ENCODE data around the gene CLNK.

Gene CLNK

DNA sequence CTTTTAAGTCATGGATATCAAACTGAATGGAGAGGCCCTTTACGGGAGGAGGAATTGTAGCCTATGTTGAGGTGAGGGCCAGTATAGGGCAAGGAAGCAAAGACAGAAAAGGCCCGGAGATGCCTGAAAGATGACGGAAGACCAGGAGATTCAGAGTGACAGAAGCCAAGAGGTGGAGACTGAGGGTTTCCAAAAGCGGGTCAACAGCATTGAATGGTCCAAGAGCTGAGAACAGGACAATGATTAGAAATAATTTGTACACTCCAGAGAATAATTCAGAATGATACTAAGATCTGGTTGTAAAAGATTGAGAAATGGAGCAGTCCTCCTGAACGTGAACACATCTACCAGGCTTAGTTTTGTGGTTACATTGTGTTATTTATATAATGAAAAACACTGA is 181.9 kb downstream of the CLNK start:
- DNase-seq: no peak

GRCh38 chr4:10500776-10501175 is 183.8 kb downstream of the CLNK start:
- no peak for DNase-seq

DNA sequence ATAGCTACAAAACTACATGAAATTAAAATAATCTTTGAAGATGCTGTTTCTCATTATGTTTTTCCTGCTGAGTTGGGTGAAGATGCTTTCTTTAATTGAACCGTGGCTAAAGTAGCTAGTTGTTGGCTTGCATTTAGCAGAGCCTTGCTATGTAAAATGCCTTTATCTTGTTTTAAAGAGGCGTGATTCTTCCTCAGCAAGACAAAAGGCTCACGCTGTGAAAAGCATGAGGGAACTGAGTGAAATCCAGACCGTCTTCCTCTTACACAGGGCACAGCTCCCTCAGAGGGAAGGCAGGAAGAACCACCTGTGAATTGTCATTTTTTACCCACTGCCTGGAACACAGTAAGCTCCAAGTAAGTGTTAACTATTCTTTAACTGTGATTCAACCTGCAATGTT is 188.4 kb downstream of the CLNK start:
- DNase-seq: no peak

DNA sequence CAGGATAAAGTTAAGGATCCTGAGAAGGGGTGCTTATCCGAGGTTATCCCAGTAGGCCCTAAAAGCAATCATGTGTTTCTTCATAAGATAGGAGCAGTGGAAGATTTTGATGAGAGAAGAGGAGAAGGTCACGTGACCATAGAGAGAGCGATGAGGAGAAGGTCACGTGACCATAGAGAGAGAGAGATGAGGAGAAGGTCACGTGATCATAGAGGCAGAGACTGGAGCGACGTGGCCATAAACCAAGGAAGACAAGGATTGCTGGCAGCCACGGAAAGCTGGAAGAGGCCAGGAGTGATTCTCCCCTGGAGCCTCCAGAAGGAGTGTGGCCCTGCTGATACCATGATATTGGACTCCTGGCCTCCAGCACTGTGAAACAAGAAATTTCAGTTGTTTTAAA is 188.9 kb downstream of the CLNK start:
- no peak for DNase-seq

GRCh38 chr4:10492464-10492863 is 192.1 kb downstream of the CLNK start:
- DNase-seq: no peak

DNA sequence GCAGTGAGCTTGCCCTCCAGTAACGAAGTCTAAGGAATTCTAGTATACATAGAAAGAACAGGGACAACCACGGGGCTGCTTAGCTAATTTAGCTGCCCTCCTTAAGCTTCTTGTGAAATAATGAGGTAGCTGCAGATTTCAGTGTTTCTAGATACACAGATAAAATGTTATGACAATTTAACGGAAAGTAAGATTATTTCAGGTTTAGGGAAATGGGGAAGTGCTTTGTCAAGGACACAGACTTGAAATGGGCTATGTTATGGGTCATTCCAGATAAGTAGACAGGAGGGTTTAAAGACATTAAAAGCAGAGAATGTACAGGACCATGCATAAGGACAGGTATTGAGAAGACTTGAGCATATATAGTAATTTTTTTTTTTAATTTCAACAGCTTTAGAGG is 193.2 kb downstream of the CLNK start:
- no peak for DNase-seq

- no peak for DNase-seq
Observed at GRCh38 chr4:10490996-10491395, 193.6 kb downstream of the CLNK start.

GRCh38 chr4:10482913-10483312 is 201.7 kb downstream of the CLNK start:
- no peak for DNase-seq

DNA sequence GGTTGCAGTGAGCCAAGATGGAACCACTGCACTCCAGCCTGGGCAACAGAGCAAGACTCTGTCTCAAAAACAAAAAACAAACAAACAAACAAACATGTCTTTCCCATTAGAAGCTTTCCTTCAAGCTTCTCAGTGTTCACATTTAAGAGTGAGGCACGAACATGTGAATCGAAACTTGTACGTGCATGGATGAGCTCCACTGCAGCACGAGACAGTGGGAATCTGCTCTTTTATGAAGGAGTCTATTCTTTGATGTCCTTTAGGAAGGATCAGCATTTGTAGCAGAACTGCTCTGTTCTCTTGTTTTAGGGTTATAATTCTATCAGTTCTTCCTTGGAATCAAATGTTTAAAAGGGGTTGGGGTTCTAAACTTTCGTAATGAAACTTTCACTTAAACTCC is 204.0 kb downstream of the CLNK start:
- DNase-seq: no peak

GRCh38 chr4:10478621-10479020 is 205.9 kb downstream of the CLNK start:
- DNase-seq: no peak

DNA sequence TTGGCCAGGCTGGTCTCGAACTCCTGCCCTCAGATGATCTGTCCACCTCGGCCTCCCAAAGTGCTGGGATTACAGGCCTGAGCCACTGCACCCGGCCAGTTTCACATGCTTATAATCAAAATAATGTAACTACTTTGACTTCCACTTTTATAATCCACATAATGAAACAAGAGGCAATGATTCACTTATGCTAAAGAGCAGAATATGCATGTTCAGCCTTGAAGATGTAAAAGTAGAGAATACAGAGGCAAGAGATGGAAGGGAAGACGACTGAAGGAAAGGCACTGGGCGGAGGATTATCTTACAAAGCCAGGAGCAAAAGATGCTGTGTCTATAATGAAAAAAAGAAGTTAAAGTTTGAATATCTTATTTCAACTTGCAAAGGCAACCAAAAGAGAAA is 214.1 kb downstream of the CLNK start:
- no peak for DNase-seq

GRCh38 chr4:10466161-10466560 is 218.4 kb downstream of the CLNK start:
- DNase-seq: no peak

GRCh38 chr4:10462876-10463275 is 221.7 kb downstream of the CLNK start:
- DNase-seq: no peak

DNA sequence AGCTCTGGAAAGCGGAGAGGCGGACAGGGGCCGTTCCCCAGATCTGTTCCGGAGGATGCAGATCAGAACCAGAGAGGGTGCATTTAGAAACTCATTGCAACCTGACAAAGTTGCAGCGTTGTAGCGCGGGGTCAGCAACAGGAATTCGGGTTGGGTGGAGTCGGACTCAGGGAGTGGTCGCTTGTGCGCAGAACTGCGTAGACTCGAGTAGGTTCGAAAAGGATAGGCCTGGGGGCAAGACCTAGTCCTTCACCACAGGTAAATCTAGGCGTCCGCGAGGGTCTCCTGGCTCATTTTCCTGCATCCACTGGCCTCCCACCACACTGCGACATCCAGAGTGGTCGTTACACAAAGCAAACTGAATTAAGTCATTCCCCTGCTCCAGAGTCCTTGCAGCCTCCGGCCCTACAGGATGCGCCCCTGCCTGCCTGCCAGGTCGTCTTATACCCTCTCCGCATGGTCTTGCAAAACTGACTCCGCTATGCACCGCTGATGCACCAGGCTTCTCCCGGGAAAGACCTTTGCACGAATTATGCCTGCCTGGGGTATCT is 222.6 kb downstream of the CLNK start:
- no peak for DNase-seq

DNA sequence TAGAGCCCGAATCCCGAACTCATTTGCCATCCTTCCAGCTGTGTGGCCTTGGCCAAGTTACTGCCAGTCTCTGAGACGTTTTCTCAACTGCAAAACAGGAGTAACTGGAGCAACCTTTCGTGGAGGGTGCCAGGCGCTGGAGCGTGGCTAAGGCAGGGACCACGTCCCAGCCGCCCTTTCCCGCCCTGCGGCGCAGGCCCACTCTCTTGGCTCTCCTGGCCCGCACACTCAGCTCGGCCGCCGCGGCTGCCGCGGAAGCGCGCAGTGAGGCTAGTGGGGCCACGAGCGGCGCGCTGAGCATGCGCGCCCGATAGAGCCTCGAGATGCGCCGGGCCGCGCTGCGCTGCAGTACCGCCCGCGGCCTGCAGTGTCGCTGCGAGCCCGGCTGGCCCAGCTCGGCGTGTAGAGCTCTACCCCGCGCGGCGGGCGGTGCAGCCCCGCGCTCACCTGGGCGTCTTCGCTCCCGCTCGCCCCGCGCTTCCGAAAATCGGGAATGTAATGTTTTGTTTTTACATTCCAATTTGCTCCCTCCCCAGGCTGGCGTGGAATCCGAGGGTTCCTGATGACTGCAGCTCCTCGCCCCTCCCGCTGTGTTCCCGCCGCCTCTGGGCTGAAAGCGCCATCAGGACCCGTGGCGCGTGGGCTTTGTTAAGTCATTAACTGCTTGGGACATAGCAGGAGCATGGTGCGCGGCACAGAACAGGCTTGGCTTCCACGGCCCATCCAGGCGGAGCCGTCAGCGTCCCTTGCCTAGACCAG is 223.3 kb downstream of the CLNK start:
- peak; percentile 63 for DNase-seq

DNA sequence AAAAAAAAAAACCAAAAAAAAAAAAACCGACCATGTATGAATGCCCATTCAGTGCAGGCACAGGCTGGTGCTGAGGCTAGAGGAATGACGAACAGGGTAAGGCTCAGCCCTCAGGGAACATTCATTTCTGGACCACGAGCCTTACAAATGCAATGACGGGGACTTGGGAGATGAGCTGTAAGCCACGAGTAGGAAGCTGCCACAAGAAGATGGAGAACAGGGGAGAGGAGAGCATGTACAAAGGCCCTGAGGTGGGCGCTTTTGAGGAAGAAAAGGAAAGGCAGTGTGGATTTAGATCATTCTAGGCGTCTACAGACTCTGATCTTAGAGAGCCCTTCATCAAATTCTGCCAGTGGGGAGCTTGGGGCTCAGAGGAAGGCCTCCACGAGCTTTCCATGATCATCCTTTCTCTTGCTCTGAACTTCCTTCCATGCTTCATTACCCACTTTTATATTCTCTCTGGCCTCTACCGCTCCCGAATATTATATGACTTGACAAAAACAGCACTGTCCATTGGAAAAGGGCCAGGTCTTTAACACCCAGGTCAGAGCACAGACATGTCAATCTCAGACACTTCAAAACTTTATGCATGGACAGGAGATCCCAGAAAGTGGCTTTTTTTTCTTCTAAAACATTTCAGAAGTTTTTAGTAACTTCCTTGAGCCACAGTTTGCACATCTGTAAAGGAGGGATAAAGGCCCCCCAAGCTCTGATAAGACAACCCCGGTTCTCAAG is 224.1 kb downstream of the CLNK start:
- no peak for DNase-seq

- DNase-seq: no peak
Observed at GRCh38 chr4:10459305-10459704, 225.3 kb downstream of the CLNK start.

DNA sequence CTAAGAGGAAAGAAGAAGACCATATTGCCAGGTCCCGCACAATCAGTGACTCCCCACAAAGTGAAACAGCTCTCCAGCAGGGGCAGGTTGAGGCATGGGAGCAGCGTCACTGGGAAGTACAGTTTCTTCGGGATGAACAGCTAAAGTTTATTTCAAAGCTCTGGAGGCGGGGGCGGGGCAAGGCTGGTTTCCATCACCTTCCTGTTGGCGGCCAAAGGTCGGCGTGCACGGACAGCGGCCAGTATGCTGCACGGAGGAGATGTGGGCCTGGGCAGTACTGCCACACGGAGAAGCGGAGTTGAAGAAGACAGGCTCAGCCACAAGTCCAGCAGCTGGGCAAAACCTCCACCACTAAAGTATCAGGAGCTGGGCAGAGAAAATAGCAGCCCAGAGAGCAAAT is 226.4 kb downstream of the CLNK start:
- DNase-seq: no peak

- DNase-seq: peak; percentile 69
Observed at GRCh38 chr4:10457255-10457801, 227.2 kb downstream of the CLNK start, which contains the start of gene ZNF518B. TSS of gene ZNF518B (minus strand) at chr4:10457426. CDS start at chr4:10446328, 11,098 bp downstream.

DNA sequence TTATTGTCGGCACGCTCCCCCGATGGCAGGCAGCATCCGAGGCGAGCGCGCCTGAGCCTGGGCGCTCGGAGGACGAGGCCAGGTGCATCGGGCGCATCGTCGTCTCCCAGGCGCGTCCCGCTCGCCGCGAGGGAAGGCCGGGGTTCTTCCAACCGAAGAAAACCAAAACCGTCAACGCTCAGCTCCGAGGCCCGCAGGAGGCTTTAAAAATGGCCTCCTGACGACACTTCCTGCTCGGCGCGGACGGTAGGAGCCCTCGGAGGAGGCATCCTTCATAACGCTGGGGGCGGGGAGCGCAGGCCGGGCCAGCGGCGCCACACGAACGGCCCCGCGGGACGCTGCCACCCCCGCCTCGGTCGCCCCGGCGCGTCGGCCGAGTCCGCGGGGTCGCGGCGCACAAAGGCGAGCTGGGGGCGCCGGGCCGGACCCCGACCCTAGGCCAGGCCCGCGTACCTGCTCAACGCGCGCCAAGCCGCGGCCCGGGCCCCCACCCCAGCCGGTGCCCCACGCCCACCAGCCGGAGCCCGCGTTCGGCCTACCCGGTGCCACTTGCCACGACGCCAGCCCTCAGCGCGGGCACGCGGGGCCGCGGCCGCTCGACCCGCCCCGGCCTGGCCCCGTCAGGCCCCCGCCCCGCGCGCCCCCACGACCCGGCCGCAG is 227.8 kb downstream of the CLNK start:
- peak; percentile 70 for DNase-seq

DNA sequence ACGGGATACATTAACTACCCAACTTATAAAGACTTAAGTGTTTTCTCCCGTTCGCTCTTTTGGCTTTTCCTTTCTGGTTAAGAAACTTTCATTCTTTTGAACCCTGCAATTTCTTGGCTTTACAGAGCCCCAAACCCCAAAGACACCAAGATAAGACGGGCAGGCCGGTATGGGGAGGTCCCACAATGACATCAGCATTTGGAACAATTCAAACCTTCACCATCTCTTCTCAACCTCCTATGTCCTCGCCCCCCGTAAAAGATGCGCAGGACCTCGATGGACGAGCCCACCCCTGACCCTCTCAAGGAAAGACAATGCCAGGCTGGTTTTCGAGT is 228.3 kb downstream of the CLNK start:
- DNase-seq: no peak

DNA sequence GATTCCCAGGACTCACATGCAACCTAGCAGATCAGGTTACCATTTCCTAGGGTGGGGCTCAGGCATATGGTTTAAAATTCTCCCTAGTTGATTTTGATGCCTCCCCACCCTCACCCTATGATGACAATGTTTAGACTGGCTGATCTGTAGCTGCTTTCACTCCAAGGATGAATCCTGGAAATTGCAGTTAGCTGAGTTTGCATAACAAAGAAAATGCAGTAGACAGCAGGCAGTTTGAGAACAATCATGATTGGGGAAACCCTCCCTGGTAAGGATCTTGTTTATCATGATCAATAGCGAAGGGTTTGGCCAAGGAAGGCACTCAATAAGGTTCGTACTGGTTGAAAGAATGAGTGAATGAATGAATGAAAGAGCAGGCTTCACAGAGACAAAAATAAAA is 229.4 kb downstream of the CLNK start:
- no peak for DNase-seq

- no peak for DNase-seq
Observed at GRCh38 chr4:10454726-10455125, 229.8 kb downstream of the CLNK start.

All from fibroblast of skin of abdomen (primary cell).